ENCODE data around the gene DNAJC3. TPM values are rescaled to one million over a fixed set of nuclear protein-coding genes. Genes with fewer than 3 reads are reported as not detected.

DNAJC3 gene
- total RNA-seq, 1 experiment from 2014 or later = 21.2 TPM

DNA sequence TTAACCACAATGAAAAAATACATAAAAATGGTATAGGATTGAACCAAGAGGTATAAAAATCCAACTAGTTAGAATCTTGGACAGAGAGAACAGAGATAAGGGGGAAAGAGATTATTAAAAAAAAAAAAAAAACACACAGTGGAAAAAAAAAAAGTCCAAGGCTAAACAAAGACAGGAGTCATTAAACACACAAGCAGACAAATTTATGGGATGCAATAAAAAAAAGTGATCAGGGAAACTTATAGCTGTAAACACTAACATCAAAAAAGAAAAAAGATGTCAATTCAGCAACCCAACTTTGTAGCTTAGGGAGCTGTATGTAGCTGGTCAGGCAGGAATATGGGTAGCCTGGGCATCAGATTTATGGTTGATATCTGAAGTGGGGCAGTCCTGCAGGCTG lies 129.0 kb downstream of the DNAJC3 start:
- no peak overlapping the region for H3K9ac ChIP-seq (ENCODE audit: extremely low read depth, insufficient read length, low read length)
- no peak overlapping the region for H3K4ac ChIP-seq (ENCODE audit: low read depth, low read length)
- no peak overlapping the region for H2BK15ac ChIP-seq (ENCODE audit: low read depth, low read length)
- H3K27me3 Mint-ChIP-seq (ENCODE audit: low read depth) = no peaks in the 10 kb centered on the region
- H3K9me3 Mint-ChIP-seq = peaks cover 5 to 25% of the 10 kb centered on the region in 2 experiments; a peak in 4 of 5 replicates
- H3K23me2 ChIP-seq (ENCODE audit: insufficient read length, low read depth, low read length, poor library complexity, severe bottlenecking) = no peaks in the 10 kb centered on the region
- H2AK5ac ChIP-seq (ENCODE audit: insufficient read length, low read length) = no peak overlapping the region
- no peak overlapping the region for H3K4me3 Mint-ChIP-seq
- no peak overlapping the region for H3T11ph ChIP-seq (ENCODE audit: low read length)
- DNase-seq = no peak
- no peak overlapping the region for H4K8ac ChIP-seq (replicated peaks; ENCODE audit: insufficient read length, low read depth, low read length)
- no peak overlapping the region for H3K56ac ChIP-seq (ENCODE audit: insufficient read length, low read depth, low read length)
- H2BK12ac ChIP-seq (ENCODE audit: insufficient read length, low read depth, low read length) = no peak overlapping the region
- H3K4me2 ChIP-seq (ENCODE audit: insufficient read depth, insufficient read length, low read length) = no peak overlapping the region
- TF ChIP-seq, protein P1, sequence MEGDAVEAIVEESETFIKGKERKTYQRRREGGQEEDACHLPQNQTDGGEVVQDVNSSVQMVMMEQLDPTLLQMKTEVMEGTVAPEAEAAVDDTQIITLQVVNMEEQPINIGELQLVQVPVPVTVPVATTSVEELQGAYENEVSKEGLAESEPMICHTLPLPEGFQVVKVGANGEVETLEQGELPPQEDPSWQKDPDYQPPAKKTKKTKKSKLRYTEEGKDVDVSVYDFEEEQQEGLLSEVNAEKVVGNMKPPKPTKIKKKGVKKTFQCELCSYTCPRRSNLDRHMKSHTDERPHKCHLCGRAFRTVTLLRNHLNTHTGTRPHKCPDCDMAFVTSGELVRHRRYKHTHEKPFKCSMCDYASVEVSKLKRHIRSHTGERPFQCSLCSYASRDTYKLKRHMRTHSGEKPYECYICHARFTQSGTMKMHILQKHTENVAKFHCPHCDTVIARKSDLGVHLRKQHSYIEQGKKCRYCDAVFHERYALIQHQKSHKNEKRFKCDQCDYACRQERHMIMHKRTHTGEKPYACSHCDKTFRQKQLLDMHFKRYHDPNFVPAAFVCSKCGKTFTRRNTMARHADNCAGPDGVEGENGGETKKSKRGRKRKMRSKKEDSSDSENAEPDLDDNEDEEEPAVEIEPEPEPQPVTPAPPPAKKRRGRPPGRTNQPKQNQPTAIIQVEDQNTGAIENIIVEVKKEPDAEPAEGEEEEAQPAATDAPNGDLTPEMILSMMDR (conservative IDR thresholded peaks at IDR 0.05) = no peak
- no peak overlapping the region for H3K27ac Mint-ChIP-seq
- H3K18ac ChIP-seq (ENCODE audit: insufficient read length, low read depth, low read length) = no peak overlapping the region
- H4K20me1 ChIP-seq (ENCODE audit: control insufficient read depth, insufficient read depth, insufficient read length) = no peaks in the 10 kb centered on the region
- H4K91ac ChIP-seq (ENCODE audit: insufficient read length, low read depth, low read length) = no peak overlapping the region
- no peak overlapping the region for H3K14ac ChIP-seq (ENCODE audit: insufficient read depth, low read length)
- no peaks in the 10 kb centered on the region for H3K4me1 ChIP-seq (ENCODE audit: insufficient read depth, low read length)
- H2BK5ac ChIP-seq (ENCODE audit: insufficient read length, low read length) = no peak overlapping the region
- H3K79me2 ChIP-seq (ENCODE audit: insufficient read depth, low read length) = no peaks in the 10 kb centered on the region
- H3K27me3 ChIP-seq (ENCODE audit: insufficient read depth, low read length) = no peaks in the 10 kb centered on the region
- no peak overlapping the region for H2BK120ac ChIP-seq (ENCODE audit: low read depth, low read length, poor library complexity, severe bottlenecking)
- no peak overlapping the region for H3K23ac ChIP-seq (ENCODE audit: insufficient read length, low read depth, low read length)
- no peak overlapping the region for H3K27ac ChIP-seq (ENCODE audit: insufficient read length, low read depth, low read length)
- H2AFZ ChIP-seq (ENCODE audit: low read length) = no peak overlapping the region
- 0 out of 4 replicates have a peak, but pooled peaks cover 0 to 2% of the 10 kb centered on the region in 2 experiments for H3K4me1 Mint-ChIP-seq
- H3K79me1 ChIP-seq (ENCODE audit: insufficient read depth, low read depth, low read length, poor library complexity, severe bottlenecking) = no peaks in the 10 kb centered on the region
- no peak overlapping the region for H4K5ac ChIP-seq (ENCODE audit: insufficient read length, low read depth, low read length)
- no peak overlapping the region for H2BK20ac ChIP-seq (ENCODE audit: low read depth, low read length, poor library complexity, severe bottlenecking)
- peaks cover 10 to 18% (median 12%) of the 10 kb centered on the region in 3 experiments for H3K36me3 Mint-ChIP-seq (ENCODE audit: insufficient read depth in 1 of 3, low read depth in 3 of 3)
- H3K9me3 ChIP-seq (ENCODE audit: control insufficient read depth, low read depth, low read length) = no peaks in the 10 kb centered on the region

Measured in H9 (cell line).